ENCODE data around the gene WNT1.
A peak's percentile ranks its signal among the peaks of the same experiment; 100 is the strongest.

Gene WNT1

DNA sequence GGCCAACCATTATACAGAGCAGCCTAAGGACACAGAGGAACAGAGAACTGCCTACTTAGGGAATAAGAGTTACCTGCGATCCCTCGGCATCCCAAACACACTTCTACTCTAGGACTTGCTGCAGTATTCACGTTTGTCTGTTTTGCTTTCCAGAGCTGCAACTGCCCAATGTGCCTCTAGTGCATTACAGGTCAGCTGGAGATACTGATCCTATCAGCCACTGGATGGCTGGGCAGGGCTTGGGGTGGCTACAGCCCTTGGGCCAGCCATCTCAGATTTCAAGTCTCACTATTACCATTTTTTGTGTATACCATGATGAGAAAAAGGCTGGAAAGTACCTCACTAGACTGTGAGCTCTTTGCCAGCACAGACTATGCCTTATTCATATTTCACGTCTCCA, 25.4 kb upstream of the WNT1 start:
- no peak for DNase-seq (ENCODE audit: low read depth)
- no peak overlapping the region for H3K4me3 ChIP-seq (ENCODE audit: low read length)
- TF ChIP-seq, protein P1, sequence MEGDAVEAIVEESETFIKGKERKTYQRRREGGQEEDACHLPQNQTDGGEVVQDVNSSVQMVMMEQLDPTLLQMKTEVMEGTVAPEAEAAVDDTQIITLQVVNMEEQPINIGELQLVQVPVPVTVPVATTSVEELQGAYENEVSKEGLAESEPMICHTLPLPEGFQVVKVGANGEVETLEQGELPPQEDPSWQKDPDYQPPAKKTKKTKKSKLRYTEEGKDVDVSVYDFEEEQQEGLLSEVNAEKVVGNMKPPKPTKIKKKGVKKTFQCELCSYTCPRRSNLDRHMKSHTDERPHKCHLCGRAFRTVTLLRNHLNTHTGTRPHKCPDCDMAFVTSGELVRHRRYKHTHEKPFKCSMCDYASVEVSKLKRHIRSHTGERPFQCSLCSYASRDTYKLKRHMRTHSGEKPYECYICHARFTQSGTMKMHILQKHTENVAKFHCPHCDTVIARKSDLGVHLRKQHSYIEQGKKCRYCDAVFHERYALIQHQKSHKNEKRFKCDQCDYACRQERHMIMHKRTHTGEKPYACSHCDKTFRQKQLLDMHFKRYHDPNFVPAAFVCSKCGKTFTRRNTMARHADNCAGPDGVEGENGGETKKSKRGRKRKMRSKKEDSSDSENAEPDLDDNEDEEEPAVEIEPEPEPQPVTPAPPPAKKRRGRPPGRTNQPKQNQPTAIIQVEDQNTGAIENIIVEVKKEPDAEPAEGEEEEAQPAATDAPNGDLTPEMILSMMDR (IDR thresholded peaks at IDR 0.05; ENCODE audit: insufficient read depth, low read depth, low read length, missing control alignments), result no peak

DNA sequence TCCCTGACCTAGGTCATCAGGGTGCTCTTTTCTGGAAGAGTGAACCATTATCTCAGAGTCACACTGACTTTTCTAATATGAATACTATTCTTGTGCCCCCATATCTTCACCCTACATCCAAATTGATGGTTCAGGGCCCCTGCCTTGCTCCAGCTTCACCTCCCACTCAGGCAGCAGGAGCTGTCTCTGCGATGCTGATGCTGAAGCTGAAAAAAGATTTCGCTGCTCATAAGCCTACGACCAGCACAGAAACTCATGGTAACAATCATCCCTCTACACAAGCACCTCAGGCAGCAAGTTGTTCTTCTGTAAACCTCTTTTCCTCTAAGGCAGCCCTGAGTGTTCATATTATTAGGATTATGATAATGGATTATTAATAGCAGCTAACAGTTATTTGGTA, 24.1 kb upstream of the WNT1 start:
- TF ChIP-seq, protein P1 (IDR thresholded peaks at IDR 0.05; ENCODE audit: insufficient read depth, low read depth, low read length, missing control alignments), result no peak
- DNase-seq (ENCODE audit: low read depth), result no peak
- H3K4me3 ChIP-seq (ENCODE audit: low read length), result no peak overlapping the region

DNA sequence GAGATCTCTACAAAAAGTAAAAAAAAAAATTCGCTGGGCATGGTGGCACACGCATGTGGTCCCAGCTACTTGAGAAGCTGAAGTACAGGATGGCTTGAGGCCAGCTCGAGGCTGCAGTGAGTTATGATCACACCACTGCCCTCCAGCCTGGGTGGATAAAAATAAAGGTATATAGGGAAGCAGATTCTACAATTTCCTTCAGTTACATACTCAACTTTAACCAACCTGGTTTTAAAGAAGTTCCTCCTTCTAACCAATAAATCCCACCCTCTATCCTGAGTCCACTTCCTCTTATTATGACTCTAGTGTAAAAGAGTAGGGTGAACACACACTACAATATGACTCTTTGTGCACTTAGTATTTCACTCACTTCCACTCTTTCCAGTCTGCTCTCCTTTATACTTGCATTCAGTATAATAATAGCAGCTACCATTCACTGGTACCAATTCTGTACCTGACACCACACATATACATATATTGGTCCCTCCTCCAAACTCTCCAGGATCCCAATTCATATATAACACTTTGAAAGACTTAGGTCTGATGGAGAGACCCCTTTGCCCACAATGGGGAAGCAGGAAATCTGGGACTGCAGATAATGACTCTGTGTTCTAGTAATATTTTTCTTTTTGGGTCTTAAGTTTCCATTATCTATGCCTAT, 23.2 kb upstream of the WNT1 start:
- TF ChIP-seq, protein P1 (IDR thresholded peaks at IDR 0.05; ENCODE audit: insufficient read depth, low read depth, low read length, missing control alignments), result no peak
- DNase-seq (ENCODE audit: low read depth), result no peak
- no peak overlapping the region for H3K4me3 ChIP-seq (ENCODE audit: low read length)

DNA sequence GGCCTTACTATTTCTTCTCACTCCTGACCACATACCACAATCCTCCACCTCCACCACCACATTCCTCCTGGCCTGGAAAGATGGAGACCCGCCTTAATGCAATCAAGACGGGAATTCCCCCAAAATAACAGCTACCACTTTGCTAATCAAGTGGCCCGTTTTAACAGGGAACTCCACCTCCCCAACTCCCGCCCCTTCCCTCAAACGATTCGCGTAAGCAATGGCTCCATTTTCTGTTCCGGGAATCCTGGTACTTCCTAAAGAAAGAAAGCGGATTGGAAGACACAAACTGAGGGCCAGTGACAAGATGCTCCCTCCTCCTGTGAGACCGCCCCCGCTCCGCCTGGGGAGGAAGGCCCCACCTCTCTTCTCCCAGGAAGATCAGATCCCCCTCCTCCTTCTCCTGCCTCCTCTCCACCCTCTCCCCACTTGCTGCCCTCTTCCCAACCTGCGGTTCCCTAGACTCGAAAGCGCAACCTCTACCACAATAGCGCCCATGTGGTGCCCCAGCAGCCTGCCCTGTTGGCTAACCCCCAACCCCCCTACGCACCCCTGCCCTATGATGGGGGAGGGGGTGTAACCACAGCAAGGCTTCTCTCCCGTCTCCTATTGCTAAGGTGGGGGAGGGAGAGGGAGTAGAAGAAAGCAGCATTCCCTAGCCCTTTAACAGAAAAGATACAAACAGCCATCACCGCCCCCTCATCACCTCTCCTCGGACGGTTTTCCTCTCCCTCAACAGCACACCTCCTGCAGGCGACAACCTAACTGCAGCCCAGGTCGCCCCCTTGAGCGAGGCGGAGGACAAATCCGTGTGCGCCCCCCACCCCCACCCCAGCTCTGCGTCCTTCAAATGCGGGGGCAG, 21.6 kb upstream of the WNT1 start:
- DNase-seq (ENCODE audit: low read depth), result peak; percentile 98
- TF ChIP-seq, protein P1 (IDR thresholded peaks at IDR 0.05; ENCODE audit: insufficient read depth, low read depth, low read length, missing control alignments), result no peak
- peak overlapping the region; percentile 93 for H3K4me3 ChIP-seq (ENCODE audit: low read length)

DNA sequence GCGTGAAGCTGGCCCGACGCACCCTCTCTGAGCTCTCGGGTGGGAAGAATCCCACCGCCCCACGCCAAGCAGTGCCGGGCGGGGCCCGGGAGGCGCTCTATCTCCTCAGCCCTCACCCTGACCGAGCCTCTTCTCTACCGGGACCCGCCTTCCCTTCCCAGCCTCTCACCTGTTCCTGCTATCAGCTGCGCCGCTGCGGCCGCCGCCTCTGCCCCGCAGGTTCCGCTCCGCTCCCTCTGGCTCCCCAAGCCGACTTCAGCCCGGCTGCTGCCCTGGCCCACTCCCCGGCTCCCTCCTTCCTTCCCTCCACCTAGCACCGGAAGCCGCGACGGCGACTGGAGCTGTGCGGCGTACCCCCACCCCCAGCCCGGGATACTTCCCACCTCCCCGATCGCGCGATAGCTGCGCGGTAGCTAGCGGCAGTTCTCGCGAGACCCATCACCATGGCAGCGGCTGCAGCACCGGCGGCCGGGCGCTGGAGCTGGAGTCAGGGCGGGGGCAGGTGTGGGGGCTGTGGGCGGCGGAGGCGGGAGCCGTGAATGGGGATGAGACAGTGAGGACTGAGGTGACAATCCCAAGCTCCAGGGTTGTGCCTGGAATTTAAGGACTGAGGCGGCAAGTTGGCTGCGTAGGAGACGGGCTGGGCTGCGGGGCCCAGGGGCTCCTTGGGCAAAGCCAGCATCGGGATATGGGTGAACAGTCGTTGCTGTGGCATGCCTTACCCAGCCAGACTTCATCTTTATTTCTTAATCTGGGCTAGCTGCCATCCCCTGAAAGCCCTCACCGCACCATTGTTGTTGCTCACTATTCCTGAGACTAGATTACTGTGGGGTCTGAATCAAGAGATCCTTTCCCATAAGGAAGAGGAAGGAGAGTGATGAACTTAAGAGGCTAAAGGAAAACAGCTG, 20.7 kb upstream of the WNT1 start, which contains the start of gene ARF3:
TSS of gene ARF3 (minus strand) at position 347 of the 908 bp plus-strand sequence. CDS start 16,392 bp downstream, outside the sequence.
- H3K4me3 ChIP-seq (ENCODE audit: low read length), result peak within 1 kb of the TSS; percentile 93
- TF ChIP-seq, protein P1 (IDR thresholded peaks at IDR 0.05; ENCODE audit: insufficient read depth, low read depth, low read length, missing control alignments), result no peak
- peak; percentile 94 for DNase-seq (ENCODE audit: low read depth)

- TF ChIP-seq, protein P1 (IDR thresholded peaks at IDR 0.05; ENCODE audit: insufficient read depth, low read depth, low read length, missing control alignments), result no peak
- H3K4me3 ChIP-seq (ENCODE audit: low read length), result peak overlapping the region; percentile 93
- no peak for DNase-seq (ENCODE audit: low read depth)
These were observed 20.1 kb upstream of the WNT1 start for GRCh38 chr12:48958049-48958388.
